ENCODE data around the gene MMP21. TPM values are rescaled to one million over a fixed set of nuclear protein-coding genes. Genes with fewer than 3 reads are reported as not detected.

Gene MMP21
- total and polyA plus RNA-seq, 10 of the 15 experiments (the other 5 are each of a cell fraction or from before 2014, with no cell fraction given) = 0.08 to 0.24 TPM; not detected in 8

DNA sequence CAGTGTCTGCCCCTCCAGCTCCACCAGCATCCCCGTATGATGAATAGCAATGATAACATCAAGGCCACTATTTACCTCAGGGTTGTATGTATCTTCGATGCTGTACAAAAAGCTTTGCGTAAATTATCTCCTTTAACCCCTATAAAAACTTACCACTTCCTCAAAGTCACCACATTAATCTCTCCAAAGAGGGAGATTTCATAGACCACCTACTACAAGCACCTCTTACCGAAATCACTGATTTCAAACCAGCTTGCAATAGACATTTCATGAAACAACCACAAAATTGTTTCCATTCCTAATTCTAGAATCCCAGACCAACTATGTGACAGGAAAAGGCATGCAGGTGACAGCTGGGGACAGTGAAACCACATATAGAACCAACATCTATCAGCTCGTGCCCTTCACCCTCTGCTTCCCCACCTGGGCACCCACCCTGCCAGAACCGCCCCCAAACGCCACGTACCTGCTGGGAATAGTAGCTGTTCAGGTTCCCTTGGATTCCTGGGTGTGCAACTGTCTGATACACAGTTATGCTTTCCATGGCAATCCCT, 20.1 kb upstream of the MMP21 start:
- Histone ChIP-seq H3K4me1 (ENCODE audit: control insufficient read depth, insufficient read depth, low read length) (no peaks in the 10 kb centered on the region), H2AFZ (ENCODE audit: control insufficient read depth, low read depth, low read length) (no peak overlapping the region), H4K20me1 (ENCODE audit: control insufficient read depth, insufficient read depth) (no peaks in the 10 kb centered on the region), H3K9ac (ENCODE audit: control insufficient read depth, insufficient read depth, low read length) (no peak overlapping the region), H3K27ac (ENCODE audit: control insufficient read depth, insufficient read depth) (no peak overlapping the region), H3K4me3 (no peak overlapping the region), H3K36me3 (ENCODE audit: control insufficient read depth in 2 of 2, insufficient read depth in 2 of 2, low read length in 1 of 2) (peaks cover 3 to 9% of the 10 kb centered on the region in 2 experiments), H3K9me3 (replicated peaks; ENCODE audit: control insufficient read depth, insufficient read depth, low read length) (no peaks in the 10 kb centered on the region), H3K27me3 (replicated peaks in 1 of 2; ENCODE audit: control insufficient read depth in 2 of 2, insufficient read depth in 2 of 2, low read length in 1 of 2) (no peaks in the 10 kb centered on the region), H3K79me2 (ENCODE audit: control insufficient read depth, insufficient read depth, low read length) (no peaks in the 10 kb centered on the region), H3K4me2 (ENCODE audit: control insufficient read depth, insufficient read depth) (no peak overlapping the region)
- in situ Hi-C loops (cut with MboI) (no loop called here), intact Hi-C loops (cut with micrococcal nuclease; ENCODE audit: unreplicated experiment) (no loop called here)
- CTCF ChIA-PET = no interaction called here
- POLR2A ChIA-PET = no interaction called here
- WGBS (ENCODE audit: insufficient coverage, insufficient replicate concordance, low lambda C conversion rate, missing lambda C conversion rate) = 84% methylated on average over 8 of the region's 8 CpGs
- DNase-seq (ENCODE audit: low read depth, low spot score) (no peak), ATAC-seq (no peak), FAIRE-seq (no peak)
- BruUV-seq (replicated peaks) = no TSS peak
- RAD21 ChIA-PET (ENCODE audit: unreplicated experiment) = no interaction called here
- SMC1A ChIA-PET (ENCODE audit: uncharacterized antibody, unreplicated experiment) = no interaction called here
- TF ChIP-seq YBX1 (IDR thresholded peaks at IDR 0.05) = no peak
- TF ChIP-seq HDAC2 (IDR thresholded peaks at IDR 0.05) = no peak
- TF ChIP-seq ZSCAN29 (IDR thresholded peaks at IDR 0.05) = no peak
- TF ChIP-seq SREBF2 (IDR thresholded peaks at IDR 0.05; ENCODE audit: low read length) = no peak
- no peak for TF ChIP-seq SUPT20H (IDR thresholded peaks at IDR 0.05; ENCODE audit: borderline replicate concordance, control insufficient read depth, low read depth, low read length)
- TF ChIP-seq SMC3 (IDR thresholded peaks at IDR 0.05; ENCODE audit: borderline replicate concordance, low read length) = no peak
- TF ChIP-seq, protein P1, sequence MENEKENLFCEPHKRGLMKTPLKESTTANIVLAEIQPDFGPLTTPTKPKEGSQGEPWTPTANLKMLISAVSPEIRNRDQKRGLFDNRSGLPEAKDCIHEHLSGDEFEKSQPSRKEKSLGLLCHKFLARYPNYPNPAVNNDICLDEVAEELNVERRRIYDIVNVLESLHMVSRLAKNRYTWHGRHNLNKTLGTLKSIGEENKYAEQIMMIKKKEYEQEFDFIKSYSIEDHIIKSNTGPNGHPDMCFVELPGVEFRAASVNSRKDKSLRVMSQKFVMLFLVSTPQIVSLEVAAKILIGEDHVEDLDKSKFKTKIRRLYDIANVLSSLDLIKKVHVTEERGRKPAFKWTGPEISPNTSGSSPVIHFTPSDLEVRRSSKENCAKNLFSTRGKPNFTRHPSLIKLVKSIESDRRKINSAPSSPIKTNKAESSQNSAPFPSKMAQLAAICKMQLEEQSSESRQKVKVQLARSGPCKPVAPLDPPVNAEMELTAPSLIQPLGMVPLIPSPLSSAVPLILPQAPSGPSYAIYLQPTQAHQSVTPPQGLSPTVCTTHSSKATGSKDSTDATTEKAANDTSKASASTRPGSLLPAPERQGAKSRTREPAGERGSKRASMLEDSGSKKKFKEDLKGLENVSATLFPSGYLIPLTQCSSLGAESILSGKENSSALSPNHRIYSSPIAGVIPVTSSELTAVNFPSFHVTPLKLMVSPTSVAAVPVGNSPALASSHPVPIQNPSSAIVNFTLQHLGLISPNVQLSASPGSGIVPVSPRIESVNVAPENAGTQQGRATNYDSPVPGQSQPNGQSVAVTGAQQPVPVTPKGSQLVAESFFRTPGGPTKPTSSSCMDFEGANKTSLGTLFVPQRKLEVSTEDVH (IDR thresholded peaks at IDR 0.05; ENCODE audit: low read depth, partially characterized antibody) = no peak
- no peak for TF ChIP-seq BMI1 (IDR thresholded peaks at IDR 0.05; ENCODE audit: borderline replicate concordance)
- TF ChIP-seq ZNF207 (IDR thresholded peaks at IDR 0.05; ENCODE audit: borderline replicate concordance) = no peak
- TF ChIP-seq CHD2 (IDR thresholded peaks at IDR 0.05; ENCODE audit: borderline replicate concordance, low read depth, low read length) = no peak
- TF ChIP-seq, protein P2, sequence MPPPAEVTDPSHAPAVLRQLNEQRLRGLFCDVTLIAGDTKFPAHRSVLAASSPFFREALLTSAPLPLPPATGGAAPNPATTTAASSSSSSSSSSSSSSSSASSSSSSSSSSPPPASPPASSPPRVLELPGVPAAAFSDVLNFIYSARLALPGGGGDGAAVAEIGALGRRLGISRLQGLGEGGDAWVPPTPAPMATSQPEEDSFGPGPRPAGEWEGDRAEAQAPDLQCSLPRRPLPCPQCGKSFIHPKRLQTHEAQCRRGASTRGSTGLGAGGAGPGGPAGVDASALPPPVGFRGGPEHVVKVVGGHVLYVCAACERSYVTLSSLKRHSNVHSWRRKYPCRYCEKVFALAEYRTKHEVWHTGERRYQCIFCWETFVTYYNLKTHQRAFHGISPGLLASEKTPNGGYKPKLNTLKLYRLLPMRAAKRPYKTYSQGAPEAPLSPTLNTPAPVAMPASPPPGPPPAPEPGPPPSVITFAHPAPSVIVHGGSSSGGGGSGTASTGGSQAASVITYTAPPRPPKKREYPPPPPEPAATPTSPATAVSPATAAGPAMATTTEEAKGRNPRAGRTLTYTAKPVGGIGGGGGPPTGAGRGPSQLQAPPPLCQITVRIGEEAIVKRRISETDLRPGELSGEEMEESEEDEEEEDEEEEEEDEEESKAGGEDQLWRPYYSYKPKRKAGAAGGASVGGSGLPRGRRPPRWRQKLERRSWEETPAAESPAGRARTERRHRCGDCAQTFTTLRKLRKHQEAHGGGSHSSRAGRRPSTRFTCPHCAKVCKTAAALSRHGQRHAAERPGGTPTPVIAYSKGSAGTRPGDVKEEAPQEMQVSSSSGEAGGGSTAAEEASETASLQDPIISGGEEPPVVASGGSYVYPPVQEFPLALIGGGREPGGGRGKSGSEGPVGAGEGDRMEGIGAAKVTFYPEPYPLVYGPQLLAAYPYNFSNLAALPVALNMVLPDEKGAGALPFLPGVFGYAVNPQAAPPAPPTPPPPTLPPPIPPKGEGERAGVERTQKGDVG (CRISPR knock-in tag; IDR thresholded peaks at IDR 0.05) = no peak
